Cerebellar cortex (tissue), 1 donor: ENCODE data around the gene SLC6A4.
"Not testable (repeated sequence)": the region's sequence is repeated elsewhere in the genome, so short reads cannot be mapped to it uniquely, and the experiment has no call there.

Source experiments
- DNase-seq: peaks from one replicate; pipeline ENCODE4 v3.0.0-alpha.2; 2015; ENCODE audit warnings: low spot score

Gene SLC6A4

DNA sequence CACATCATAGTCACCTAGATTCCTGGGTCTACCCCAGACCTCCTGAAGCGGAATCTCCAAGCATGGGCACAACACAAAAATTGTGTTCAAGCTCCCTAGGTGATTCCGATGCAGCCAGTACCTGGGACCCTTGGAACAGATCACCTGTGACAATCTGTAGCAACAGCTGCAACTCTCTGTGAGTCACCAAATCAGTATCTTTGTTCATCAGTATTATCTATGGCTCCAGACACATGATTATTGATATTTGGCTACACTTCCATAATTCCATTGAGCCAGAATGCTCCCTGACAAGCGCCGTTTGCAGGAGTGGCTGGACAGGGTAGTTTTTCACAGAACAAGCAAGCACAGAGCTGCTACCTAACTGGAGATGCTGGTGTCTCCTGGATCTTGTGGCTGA, 16.2 kb downstream of the SLC6A4 start:
- DNase-seq = no peak

DNA sequence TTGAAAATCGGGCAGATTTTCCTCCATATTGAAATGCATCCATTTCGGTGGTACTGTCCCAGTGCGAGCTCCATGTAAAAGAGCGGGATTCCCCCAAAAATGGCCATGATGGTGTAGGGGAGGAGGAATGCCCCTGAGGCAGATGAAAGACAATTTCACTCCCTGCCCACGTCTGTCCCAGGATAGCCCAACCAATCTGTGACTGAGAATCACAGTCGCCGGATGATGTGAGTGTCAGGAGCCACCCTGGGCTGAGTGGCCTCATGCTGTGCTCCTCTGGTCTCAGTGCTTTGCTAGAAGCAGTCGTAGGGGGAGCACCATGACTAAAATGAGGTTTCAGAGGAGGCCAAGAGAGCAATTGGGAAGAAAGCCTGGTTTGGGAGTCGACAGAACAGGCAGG, 16.7 kb downstream of the SLC6A4 start:
- no peak for DNase-seq

DNA sequence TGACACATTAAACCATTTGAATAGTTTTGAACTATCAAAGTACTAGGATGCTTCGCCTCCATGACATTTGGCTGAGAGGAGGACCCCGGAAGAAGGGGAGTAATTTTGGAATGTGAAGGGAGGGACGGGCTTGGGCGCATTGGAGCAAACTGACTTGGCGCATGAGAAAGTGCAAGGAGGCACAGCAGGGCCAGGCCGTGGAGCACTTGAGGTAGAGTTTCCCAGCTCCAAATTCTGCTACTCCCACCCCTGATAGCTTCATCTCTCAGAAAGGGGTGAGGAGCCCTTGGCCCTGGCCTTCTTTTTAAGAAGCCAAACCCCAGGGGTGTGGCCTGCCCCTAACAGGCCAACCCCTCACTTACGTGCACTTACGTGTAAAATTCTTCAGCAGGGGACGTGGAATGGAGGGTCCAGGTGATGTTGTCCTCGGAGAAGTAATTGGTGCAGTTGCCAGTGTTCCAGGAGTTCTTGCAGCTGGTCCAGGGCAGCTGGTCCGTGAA, 17.7 kb downstream of the SLC6A4 start:
- DNase-seq = no peak

DNA sequence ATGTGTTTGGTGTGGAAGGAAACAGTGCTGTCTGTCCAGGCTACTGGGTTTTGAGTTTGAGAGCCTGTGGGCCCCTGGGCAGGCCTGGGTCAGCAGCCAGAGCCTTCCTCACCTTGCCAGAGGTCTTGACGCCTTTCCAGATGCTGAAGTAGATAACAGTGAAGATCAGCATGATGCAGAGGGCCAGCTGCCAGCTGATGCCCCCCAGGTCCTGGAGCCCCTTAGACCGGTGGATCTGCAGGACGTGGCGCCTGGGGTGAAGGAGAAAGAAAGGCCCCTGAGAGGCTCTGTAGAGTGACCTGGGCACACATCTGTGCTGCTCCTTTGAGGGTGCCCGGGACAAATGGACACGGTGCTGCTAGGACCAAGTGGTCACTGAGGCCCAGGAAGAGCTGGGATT, 18.4 kb downstream of the SLC6A4 start:
- DNase-seq = no peak

DNA sequence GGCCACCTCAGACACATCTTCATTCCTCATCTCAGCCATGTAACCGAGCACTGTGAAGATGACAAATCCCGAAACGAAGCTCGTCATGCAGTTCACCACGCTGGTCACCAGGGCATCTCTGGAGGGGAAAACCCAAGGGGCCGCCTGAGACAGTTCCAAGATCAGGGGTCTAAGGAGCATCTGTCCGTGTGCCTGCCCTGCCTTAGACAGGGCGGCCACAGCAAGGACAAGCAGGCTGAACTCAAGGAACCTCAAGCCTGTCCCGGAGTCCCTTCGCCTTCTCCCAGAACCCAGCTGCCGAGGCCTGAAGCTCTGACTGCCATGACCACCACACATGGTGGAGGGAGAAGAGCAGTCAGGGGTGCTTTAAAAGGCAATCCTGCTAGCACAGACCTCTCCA, 22.7 kb downstream of the SLC6A4 start:
- DNase-seq = no peak

DNA sequence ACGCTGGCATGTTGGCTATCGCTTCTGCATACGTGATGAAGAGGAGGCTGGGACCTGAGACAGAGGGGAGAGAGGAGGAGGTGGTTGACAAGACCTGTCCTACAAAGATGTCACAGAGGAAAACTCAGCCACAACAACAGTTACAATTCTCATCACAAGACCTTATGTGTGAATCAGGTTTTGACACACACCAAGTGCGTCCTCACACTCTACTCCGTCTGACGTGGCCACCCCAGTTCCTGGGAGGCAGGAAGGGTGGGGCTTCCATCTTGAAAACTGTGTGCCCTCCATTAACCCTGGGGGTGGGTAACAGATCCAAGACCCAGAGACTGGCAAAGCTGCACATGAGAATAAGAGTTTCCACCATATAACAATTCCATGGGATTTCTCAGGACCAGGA, 24.1 kb downstream of the SLC6A4 start:
- no peak for DNase-seq

DNA sequence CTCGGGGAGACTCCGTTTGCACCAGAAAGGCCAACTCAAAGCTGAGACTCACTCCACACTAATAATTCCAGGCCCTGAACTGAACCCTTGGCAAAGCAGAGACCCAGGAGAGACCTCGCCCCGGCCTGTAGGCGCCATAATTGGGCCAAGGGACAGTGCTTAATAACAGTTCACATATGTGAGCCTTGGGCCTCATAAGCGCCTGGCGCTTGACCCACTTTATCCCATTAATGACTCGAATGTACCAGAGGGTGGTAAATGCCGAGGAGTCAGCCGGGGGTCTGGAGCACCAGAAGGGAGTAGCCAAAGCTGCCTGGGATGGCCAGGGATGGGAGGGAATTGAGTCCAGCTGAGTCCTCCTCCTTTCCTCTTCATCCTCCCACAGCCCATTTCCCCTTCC, 24.6 kb downstream of the SLC6A4 start:
- DNase-seq = no peak

DNA sequence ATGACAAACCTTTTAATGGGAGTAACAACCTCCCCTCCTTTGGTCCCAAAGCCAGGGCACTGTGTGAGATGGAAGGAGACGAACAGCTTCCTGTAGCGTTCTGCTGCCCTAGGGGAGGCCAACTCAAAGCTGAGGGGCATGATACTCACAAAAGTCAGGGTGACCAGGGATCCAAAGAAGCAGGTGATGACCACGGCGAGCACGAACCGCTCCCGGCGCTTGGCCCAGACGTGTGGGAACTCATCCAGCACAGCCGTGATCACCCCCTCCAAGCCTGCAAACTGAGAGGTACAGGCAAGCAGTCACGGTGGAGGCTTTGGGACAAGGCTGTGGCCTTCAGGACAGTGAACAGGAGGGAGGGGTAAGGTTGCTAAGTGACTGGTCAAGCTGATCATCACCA, 25.1 kb downstream of the SLC6A4 start:
- no peak for DNase-seq

DNA sequence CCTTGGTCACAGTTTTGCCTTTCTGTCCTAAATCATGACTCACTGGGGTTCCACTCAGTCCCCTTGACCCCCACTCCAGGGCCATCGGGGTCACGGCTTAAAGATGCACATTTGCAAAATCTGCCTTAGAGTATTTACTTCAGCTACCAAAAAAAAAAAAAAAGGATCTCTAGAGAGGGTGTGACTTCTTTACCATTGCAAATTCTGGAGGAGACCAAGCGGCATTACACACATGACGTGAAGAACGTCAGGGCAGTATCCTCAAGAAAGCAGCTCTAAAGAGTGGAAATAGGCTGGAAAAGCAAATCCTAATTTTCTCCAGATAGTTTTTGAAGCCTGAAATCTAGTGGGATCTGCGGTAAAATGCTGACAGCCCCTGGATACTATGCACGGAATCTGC, 25.6 kb downstream of the SLC6A4 start:
- DNase-seq = no peak

DNA sequence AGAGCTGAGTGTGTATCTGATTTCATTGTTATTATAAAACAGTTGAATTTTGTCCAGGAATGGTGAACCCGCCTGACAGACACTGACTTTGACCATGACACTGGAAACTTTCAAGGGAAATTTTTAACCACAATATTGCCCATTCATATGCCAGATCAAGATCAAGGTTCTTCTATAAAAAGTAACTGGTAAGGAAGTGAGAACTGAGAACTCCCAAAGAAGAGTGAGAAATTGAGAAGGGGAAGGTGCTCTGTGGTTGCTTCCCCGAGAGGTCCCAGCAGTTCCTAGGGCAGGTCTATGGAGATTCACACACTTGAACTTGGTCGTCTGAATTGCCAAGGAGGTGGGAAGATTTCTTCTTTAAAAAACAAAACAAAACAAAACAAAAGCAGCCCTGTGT, 27.3 kb downstream of the SLC6A4 start:
- DNase-seq = no peak

DNA sequence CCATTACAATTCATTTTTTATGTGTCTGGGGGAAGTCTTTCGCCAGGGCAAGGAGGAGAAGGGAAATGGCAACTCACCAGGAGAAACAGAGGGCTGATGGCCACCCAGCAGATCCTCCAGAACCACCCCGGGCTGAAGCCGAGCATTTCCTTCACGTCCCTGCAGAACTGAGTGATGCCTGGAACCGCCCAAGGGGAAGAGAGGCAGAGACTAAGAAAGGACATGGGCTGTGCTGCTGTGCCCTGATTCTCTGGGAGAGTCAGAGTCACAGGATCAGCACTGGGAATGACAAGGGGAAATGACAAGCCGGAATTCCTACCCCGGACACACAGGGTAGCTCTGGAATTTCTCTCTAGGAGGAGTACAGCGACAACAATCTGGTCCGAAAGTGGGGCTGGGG, 27.8 kb downstream of the SLC6A4 start:
- no peak for DNase-seq

DNA sequence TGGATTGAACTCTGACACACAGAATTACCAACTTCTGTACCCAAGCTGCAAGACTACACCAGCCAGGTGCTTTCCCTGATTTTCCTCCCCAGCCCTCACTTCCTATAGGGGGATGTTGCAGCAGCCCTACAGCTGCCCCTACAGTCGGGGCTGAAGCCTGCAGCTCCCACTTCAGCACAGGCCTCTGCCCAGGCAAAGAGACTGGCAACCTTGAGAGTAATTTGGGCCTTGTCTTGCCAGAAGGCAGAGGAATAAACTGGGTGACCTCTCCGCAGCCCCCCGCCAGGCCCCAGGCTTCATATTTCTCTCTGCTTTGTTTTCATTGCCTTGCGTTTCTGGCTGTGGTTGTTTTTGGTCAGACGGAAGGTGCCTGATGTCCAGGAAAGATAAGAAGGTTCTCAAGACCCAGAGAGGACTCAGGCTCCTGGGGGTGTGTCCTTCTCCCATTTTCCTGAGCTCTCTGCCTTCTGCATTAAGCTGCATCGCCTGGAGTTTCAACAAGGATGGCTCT, 32.0 kb downstream of the SLC6A4 start:
- DNase-seq = no peak

DNA sequence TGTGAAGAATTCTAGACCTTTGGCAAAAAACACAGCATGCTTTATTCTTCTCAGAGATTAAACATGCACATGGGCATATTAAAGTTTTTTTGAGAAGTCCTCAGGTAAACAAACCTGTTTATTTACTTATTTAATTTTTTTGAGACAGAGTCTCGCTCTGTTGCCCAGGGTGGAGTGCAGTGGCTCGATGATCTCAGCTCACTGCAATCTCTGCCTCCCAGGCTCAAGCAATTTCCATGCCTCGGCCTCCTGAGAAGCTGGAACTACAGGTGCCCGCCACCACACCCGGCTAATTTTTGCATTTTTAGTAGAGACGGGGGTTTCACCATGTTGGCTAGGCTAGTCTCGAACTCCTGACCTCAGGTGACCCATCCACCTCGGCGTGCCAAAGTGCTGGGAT, 34.8 kb downstream of the SLC6A4 start:
- not testable (repeated sequence) for DNase-seq

DNA sequence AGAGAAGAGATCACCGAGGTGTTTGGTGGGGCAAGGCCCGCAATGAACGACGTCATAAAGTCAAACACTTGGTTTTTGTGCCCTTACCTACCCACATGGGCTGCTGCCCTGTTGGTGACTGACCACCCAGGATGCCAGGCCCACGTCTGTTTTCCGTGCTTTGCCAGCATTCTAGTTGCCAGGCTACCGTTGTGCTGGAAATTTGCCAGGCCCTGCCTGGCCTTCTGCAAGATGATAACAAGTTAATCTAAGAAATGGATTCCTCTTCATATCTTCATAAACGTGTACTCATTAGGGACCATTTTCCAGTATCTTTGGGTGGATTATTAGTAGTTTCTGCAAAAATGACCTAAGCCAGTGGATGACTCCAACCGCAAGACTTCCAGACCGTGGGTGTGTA, 35.4 kb downstream of the SLC6A4 start:
- DNase-seq = no peak

DNA sequence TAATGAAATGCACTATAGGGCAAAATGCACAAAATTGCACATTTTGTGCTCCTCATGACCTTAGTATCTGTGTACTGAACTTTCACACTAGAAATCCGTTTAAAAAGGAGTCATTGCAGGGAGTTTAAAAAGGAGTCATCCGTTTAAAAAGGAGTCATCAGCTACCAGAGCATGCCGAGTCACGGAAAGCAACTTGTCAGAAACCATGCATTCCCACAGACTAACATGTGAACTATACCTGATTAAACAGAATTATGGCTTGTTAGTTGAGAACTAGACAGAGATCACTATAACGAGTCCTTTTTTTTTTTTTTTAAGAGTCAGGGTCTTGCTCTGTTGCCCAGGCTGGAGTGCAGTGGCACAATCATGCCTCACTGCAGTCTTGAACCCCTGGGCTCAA, 35.9 kb downstream of the SLC6A4 start:
- no peak for DNase-seq

DNA sequence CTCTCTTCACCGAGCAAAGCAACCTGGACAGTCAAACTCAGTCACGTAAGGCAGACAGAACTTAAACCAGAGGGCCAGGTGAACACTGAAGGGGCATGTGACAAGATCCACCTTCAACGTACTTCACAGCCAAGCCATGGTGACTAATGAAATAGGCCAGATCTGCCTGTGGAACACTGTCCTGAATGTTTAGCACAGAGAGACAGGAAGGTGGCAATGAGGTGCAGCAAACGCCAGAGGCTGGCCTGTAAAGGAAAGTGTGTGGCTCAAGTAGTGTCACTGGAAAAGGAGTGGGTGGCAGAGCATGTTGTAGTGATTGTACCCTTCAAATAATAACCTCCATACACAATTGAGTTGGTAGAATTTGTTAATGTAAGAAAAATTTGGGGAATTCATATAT, 38.1 kb downstream of the SLC6A4 start:
- no peak for DNase-seq

DNA sequence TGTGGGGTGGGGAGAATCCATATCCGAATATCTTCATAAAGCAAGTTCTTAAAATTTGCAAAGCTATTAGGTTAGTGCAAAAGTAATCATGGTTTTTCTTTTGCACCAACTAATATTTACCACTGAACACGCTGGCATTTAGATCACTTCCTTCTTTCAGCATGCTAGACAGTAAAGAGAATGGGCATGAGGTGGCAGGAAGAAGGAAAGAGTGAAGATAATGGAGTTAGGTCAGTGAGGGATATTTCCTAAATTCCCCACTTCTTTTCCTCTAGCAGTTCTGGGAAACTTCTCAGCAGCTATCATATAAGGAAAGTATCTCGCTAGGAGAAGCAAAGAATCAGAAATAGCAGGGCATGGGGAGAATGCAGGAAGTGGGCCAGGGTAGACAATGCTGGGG, 39.0 kb downstream of the SLC6A4 start:
- no peak for DNase-seq

DNA sequence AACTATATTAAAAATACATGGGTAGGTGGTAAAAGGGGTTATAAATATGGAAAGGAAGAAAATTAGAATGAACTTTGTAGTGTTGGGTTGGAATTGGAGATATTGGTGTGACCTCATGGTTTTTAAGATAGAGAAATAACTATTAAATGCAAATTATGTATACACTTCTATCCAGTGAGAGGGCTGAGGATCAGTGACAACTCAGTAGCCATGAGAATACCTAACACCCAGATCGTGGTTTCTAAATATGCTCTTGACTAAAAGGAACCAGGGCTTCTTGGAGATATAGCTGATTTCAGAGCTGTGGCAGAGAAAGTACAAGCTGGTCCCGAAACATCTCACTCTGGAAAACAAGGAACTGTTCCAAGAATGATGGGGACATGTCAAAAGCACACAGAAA, 44.4 kb downstream of the SLC6A4 start:
- DNase-seq = no peak

DNA sequence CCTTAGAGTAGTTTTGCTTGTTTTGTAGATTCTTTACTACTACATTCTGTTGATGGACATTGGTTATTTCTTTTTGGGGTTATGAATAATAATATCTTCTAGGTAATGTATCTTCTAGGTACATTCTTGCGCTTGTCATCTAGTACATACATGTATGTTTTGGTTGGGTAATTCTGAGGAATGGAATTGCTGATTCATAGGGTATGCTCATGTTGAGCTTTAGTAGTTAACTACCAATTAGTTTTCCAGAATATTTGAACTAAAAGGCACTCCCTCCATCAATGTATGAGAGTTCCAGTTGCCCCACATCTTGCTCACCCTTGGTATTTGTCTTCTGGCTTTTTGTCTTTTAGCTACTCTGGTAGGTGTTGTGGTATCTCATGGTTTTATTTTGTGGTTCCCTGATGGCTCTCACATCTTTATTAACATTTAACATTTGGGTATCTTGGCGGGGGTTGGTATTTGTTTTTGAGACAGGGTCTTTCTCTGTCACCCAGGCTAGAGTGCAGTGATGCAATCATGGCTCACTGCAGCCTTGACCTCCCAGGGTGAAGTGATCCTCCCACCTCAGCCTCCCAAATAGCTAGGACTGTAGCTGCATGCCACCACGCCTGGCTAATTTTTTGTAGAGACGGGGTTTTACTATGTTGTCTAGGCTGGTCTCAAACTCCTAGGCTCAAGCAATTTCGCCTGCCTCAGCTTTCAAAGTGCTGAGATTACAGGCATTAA, 47.1 kb downstream of the SLC6A4 start:
- DNase-seq = no peak

DNA sequence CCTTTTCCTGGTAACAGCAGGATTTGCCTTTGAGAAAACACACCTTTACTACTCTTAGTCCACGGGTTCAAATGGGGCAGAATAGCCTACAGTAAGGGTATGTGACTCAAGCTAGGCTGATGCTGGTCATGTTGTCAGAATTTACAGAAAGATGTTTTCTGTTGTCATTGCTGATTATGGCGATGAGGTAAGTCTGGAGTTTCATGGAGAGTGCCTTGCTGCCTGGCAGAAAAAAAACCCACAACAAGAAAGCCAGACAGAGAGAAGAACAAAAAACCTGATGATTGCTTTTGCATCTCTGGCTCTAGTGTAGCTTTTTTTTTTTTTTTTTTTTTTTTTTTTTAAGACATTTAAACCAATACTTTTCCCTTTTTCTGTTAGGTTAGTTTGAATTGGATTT, 47.9 kb downstream of the SLC6A4 start:
- DNase-seq = no peak

DNA sequence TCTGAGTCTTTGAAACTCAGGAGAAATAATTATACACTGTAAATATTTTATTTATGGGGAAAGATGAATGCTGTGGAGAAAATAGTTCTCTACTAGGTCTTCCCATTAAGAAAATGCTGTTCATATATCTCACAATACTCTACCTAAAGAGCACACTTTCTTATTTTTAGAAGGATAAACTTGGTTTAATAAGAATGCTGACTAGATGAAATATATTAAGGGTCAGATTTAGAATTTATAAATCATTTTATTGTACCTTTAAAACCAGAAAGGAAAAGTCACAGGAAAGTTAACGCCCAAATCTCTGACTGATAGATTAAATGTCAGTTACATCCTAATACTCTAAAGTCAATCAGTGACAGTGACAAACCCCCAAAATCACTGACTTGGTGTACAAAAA, 48.7 kb downstream of the SLC6A4 start:
- DNase-seq = no peak

DNA sequence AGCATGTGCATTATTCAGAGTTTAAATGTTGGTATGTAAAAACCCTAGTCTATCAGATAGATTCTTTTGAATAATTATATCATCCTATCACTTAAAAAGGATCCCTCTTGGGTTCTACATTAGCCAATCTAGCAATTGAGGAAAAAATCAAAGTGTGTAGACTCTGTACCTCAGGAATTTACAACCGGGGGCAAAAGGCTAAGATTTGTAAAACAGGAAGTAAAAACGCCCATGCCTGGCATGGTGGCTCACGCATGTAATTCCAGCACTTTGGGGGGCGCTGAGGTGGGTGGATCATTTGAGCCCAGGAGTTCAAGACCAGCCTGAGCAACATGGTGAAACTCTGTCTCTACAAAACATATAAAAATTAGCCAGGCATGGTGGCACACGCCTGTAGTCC, 58.6 kb downstream of the SLC6A4 start:
- DNase-seq = no peak

DNA sequence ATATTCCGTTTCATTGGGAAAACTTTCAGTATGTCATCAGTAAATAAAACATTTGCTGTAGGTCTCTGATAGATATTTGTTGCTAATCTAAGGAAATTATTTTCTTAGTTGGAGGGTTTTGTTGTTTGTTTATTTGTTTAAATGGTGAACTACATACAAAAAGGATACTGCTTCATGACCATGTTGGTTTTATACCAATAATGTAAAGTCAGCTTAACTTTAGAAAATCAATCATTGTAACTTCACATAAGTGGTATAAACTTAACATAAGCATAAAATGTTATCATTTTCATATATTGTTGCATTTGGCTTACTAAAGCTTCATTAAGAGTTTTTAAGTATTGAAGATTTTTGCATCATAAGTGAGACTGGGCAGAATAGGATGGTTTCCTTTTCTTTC, 60.9 kb downstream of the SLC6A4 start:
- DNase-seq = no peak

DNA sequence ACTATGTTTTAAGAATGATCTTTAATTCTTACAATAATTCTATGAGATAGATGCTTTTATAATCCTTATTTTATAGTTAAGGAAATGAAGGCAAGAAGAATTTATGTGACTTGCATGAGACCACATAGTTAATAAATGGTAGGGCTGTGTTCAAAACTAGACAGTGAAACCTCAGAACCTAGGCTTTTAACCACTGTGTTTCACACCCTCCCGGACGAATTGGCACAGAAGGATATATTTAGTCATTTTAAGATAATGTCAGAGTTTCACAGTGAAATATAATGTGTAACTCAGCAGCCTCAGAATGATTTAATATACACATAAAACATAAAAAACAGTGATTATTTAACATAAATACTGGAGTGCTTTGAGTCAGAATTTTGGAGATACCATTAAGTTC, 61.8 kb downstream of the SLC6A4 start:
- DNase-seq = no peak
